HG03095 (cell line): ENCODE data around the gene LAMA3.
"Not testable (repeated sequence)": the region's sequence is repeated elsewhere in the genome, so short reads cannot be mapped to it uniquely, and the experiment has no call there.

Experiments
- ATAC-seq: cut with Tn5 transposase; IDR thresholded peaks from one replicate; pipeline ENCODE4 v1.9.1; 2021; ENCODE audit warnings: moderate library complexity; ENCODE audit not compliant: unreplicated experiment

LAMA3 gene

DNA sequence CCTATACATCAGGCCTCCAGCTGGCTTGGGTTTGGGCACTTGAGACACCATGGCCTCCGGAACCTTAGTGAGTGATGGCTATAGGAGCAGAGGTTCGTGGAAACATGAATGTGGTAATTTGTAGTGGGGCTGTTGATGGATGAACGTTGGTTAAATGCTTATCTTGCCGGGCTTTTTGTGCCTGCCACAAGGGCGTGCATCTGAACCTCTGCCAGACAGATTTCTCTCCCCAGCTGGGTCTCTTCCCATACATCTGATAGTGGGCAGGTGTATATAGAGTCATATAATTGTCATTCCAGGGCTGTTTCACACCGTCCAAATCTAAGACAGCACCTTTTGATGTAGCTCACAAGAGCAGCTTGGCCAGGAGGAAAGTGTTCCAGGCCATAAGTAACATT, 14.7 kb downstream of the LAMA3 start:
- ATAC-seq = no peak

DNA sequence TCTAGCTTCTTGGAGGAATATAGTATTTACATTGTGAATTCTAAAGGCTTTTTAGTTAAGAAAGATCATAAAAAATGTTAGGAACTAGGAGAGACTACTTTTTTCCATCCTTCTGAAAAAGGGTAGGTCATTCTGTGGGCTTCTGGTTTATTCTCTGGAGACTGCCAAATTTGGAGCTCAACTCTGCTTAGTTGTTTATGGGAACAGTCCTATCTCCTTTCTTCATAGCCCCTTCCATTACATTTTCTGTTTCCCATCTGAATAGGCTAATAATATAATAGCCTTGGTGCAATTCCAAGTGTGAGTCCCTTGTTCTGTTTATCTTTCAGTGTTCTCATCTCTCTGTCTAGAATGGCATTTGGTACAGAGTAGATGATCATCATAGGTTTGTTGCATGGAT, 15.6 kb downstream of the LAMA3 start:
- no peak for ATAC-seq

DNA sequence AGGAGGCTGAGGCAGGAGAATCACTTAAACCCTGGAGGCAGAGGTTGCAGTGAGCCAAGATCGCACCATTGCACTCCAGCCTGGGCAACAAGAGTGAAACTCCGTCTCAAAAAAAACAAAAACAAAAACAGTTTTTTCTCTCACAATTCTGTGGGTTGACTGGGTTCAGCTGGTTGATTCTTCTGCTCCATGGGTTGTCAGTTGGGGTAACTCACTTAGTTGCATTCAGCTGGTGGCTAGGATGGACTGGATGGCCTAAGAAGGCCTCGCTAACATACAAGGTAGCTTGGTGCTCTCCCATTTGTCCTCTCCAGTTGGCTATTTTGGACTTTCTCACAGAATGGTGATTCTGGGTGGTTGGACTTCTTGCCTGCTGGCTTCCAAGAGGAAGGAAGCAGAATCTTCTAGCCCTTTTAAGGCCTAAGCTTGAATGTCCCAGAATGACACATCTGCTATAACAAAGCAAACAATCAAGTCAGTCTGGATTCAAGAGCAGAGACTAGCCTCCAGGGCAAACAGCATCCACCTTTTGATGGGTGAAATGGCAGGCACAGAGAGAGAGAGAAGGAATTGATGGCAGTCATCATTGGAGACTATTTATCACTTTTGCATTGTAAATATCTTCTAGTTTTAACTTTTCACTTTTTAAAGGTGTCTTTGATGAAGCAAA, 17.9 kb downstream of the LAMA3 start:
- ATAC-seq = no peak

DNA sequence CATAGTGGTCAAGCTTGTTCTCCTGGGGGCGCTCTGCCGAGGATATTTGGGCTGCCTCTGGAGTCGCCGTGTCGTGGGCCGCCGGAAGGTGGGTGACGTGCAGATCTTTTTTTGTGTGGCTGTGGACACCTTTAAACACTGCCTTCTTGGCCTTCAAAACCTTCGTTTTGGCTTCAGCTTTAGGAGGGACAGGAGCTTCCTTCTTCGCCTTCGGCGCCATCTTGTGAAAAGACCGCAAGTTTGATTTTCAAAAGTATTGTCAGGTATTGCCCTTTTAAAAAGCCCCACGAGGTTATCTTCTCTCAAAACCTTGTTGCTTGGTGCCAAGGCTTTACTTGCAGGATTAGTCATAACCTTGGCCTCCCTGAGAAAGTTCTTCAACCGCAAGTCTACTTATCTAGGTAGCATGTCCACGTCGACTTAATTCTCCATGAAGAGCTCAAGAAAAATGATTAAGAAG, 20.8 kb downstream of the LAMA3 start:
- ATAC-seq = no peak

DNA sequence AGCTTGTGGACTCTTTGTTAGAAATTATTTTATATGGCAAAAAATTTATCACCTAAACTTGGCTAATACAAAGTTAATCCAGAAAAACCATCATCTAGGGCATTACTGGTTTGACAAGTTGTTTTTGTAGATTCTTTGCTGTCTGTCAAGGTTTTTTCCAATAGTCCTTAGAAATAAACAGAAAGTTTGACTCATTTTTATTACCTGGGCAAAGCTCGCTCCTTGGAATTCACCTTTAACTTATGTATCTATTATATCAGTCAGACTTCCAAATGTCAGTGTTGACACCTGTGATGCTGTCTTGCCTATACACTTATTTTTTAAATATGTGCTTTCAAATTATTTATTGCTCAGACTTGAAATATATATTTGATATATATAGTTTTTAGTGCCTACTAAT, 21.7 kb downstream of the LAMA3 start:
- ATAC-seq = no peak

DNA sequence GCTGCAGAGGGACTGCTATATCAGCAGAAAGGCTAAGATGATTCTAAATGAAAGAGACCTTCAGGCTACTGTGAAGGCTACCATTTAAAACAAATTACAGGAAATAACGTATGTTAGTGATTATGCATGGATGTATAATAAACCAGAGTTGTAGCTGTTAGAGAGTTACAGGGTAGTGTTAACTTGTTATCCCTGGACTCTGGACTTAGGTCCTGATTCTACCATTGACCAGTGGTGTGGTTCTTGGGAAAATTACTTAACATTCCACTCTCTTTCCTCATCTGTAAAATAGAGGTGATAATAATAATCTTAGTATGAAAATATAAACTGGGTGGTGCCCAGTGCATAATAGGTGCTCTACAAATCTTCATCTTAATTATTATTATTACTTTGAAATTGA, 22.2 kb downstream of the LAMA3 start:
- no peak for ATAC-seq

DNA sequence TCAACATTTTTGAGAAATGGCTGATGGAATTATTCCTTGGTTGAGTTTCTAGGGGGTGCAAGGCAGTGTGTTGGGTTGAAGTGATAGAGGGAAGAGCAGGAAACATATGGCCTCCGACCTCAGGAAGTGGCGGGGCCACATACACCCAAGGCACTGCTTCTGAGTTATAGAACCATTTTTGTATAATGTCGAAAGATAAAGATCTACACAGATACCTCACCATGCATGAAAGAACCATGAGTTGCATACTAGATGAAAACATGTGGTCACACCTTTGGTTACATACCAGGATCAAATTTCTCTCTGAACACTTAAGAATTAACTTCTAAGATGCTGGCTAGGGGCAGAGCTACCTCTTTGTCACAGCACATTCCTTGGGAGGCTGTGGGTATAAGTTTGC, 23.2 kb downstream of the LAMA3 start:
- no peak for ATAC-seq

DNA sequence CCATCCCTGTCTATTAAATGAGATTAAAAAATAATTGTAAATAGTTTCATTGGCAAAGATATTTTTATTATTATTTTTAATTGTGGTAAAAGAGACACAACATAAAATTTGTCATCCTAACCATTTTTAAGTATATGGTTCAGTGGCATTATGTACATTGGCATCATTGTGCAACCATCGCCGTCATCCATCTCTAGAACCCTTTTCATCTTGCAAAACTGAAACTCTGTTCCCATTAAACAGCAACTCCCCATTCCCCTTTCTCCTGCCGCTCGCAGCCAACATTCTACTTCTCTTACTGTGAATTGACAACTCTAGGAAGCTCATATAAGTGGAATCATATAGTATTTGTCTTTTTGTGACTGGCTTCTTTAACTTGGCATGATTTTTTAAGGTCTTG, 25.3 kb downstream of the LAMA3 start:
- ATAC-seq = no peak

DNA sequence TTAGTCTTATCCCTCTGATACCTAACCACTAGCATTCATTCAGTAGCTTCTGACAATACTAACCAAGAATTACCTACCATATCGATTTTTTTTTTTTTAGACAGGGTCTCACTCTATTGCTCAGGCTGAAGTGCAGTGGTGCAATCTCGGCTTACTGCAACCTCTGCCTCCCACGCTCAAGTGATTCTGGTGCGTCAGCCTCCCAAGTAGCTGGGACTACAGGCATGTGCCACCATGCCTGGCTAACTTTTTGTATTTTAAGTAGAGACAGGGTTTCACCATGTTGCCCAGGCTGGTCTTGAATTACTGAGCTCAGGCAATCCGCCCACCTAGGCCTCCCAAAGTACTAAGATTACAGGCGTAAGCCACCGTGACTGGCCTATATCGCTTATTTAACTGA, 26.8 kb downstream of the LAMA3 start:
- not testable (repeated sequence) for ATAC-seq

DNA sequence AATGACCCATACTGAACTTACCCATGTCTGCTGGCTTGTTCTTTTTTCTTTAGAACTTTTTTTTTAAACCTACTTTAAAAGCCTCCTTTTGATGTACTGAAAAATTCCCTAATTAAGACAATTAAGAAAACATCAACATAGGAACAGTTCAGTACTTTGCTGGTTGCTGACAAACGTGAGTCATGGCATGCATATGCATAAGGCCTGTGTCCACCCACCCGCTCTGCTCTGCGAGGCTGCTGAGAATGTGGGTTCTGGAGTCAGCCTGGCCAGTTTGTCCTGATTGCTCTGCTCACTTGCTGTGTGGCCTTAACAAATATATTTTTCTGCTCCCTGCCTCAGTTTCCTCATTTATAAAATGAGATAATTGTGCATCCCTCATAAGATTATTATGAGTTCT, 27.3 kb downstream of the LAMA3 start:
- no peak for ATAC-seq

DNA sequence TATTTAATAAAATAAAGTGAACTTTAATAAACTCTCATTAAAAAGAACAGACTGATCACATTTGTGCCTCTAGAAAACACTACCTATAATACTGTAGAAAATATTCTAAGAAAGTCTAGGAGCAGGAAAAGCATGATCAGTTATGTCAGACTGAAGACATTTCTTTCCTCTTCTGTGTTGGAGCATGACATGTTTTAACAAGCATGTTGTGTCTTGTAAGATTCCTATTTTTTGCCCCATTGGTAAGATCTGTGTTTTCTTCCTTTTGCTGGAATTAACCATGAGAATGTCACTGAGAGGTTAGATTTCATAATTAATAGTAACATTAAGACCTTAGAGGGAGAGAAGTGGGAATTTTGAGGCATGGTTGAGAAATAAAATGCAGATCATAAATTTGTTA, 27.7 kb downstream of the LAMA3 start:
- ATAC-seq = no peak

DNA sequence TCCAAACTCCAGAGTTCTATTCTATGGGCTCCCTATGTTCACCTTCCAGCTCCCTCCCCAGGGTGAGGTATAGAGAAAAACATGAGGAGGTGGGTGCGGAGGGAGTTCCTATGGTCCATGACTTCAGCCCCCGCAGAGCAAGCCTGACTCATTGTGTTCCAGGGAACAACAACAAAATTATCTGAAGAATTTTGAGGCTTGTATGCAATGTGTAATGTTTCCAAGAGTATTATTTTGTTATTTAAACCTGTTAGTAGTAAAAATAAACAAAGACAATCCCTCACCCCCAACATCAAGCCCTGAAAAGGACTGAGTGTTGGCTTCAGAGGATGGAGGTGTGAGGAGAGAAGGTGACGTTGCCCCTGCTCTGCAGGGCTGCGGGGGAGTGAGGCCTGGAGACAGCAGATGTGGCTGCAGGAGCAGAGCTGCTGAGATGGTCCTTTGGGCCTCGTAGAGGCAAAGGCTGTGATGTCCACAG, 29.0 kb downstream of the LAMA3 start:
- ATAC-seq = no peak

DNA sequence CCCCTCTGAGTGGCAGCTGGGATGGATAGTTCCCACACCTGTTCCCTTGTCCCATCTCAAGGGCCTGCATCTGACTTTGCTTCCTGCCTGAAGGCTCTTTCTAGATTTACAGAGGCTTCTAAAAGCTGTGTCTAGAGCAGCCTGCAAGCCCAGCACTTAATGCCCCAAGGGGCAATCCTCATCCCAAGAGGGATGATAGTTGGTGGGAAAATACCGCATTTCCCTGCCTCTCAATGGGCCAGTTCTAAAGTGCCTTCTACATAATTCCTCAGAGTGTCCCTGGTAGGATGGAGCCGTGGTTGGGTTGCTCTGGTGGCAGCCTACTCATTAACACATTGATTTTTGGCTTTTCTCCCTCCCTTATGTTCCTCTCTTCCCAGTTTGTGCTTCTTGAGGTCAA, 29.5 kb downstream of the LAMA3 start:
- ATAC-seq = no peak

DNA sequence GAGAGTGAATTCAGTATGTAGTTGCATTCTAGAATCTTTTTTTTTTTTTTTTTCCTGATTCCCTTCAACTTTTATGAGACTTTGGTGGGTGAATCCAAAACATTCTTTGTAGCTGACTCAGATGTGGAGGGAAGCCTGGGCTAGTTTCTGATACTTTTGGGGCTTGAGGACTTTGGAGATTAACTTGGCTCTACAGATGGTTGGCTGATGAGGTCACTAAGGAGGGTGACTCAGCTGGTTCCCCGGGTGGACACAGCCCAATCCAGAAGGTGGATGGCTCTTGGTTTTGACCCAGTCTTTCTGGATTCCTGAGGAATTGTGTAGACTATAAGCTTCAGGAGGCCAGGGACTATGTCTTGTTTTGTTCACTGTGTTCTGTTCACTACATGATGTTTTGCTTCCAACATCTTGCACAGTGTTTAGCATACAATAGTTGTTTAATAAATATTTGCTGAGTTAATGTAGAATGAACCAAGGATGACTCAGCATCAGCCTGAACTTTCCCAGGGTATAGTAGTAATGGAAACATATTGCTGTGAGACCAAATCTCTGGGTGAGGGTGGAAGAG, 30.5 kb downstream of the LAMA3 start:
- no peak for ATAC-seq

DNA sequence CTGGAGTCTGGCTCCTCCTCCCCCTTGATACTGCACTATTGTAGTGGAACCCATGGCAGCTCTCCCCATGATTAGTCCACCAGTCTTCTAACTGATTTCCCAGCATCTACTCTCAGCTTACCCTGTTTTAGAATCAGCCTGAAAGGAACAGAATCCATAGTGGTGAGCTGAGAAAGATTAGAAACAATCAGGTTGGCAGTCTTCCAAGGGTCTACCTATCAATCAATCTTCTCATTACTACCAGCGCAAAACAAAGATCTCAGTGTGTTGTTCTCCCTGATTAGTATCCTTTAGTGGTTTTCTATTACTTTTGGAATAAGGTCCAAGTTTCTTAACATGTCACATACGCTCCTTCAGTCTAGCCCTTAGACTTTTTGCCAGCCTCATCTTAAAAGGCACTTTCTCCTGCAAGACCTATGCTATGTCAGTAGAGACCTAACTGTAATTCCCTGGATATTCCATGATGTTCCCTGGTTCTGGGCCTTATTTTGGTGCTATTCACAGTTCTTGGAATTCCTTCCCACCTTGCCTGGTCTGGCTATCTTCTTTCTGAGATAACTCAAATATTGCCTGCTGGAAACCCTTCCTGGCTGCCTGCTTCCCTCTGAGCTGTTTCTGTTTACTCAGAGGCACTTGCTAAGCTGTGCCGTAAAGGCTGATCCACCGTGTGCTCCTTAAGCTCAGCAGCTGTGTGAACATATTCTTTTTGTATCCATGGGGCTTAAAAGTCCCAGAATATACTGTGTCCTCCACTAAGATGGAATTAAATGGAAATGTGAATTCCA, 32.6 kb downstream of the LAMA3 start:
- ATAC-seq = no peak

DNA sequence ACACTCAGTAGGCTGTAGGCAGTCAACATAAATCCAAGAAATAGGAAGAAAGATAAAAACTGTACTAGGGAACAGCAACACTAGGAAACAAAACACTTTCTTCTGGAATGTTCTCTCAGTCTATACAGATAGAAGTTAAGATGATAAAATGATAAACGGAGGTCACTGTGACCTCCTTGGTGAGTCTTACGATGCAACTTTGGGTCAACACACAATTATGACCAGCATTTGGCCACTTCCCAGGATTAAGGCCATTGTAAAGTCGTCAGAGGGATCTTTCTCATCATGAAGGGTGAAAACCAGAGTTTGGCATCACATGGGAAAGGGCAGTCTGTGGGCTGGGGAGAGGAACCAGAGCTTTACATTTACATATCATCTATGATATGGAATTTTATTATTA, 33.4 kb downstream of the LAMA3 start:
- ATAC-seq = no peak

DNA sequence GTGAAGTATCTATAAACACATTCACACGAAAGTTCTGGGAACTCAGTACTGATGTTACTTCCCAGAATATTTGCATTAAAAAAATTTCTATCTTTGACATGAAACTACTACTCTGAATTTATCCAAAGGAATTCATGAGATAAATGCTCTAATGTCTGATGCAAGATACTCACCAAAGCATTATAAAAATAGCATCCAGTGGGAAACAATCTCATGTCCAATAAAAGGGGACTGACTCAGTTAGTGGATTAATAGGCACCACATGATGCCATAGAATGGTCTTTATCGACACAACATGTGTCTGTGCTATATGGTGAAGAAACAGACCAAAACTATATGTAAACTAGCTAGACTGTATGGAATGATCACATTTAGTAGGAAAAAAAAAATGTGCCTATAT, 33.9 kb downstream of the LAMA3 start:
- ATAC-seq = no peak

DNA sequence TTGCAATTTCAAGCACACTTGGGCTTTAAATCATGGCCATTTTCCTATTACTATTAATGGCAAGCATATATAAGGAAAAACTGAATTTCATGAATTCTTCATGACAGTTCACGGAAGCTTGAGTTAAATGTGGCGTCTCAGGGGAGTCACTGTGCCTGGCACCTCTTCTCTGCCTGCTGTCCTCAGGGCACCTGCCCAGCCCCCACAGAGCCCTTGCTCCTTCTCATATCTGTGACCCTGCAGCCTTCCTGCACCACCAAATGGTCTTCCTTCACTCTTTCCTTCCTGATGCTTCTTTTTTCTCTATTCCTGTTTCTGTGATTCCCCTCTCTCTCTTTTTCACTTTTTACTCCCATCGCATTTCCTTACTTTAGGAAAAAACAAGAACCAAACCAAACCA, 35.4 kb downstream of the LAMA3 start:
- ATAC-seq = no peak

DNA sequence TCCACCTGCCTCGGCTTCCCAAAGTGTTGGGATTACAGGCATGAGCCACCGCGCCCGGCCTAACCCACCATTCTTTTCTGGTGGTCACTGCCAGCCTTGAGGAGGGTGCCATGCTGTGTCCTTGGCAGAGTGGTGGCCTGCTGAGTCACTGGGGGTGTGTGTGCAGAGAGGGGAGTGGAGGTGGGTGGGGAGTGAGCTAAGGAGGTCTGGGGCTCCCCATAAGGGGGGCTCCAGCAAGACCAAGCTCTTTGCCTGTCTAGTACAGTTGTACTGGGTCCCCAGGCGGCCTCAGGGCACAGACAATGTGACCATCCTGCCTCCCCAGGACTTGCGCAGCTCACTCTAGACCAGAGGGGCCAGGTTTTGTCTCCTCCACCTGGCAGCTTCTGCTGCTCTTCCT, 36.1 kb downstream of the LAMA3 start:
- no peak for ATAC-seq

DNA sequence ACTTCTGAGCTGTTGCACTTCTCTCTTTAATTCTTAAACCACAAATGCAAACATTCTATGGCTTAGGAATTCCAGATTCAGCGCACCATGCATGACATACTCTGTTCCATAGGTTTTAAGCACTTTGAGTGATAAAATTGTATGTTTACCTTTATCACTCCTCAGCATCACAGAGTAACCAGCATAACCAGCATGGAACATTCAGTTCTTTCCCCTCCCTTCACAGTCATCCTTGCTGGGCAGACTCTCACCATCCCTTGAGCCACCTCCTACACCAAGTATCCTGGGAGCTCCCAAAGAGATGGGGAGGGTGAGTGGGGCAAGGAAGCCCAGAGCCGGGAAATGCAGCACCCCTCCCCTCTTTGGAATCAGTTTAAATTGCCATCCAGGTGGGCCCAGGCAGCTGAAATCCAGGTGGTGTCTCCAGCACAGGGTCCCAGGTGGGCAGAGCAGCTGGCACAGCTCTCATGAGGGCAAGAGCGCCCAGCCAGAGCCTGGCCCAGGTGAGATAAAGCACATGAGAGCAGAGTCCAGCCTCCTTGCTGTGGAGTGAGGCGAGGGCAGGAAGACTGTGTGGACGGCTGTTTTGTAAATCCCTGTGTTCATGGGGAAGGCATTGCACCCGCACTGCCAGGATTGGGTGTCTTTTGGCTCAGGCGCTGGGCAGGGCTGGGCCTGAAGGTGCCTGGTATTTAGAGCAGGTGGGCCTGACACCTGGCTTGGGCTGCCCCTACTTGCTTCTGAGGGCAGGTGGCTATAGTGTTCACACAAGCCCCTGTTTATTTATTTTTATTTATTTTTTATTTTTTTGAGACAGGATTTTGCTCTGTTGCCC, 36.8 kb downstream of the LAMA3 start:
- no peak for ATAC-seq
